GM19239 (cell line): ENCODE measurements around the gene PODN.

ENCODE experiments used
- DNase-seq: peaks from one replicate; pipeline ENCODE4 v3.0.0; 2011; ENCODE audit warnings: low spot score; ENCODE audit not compliant: insufficient read length
- FAIRE-seq: peaks from 2 replicates; lab custom pipeline; 2011; peaks lifted over from hg19 to GRCh38; lab: Jason Lieb, UNC

PODN gene

GRCh38 chr1:53087332-53088285 is 25.6 kb downstream of the PODN start:
- DNase-seq: no peak
- no peak for FAIRE-seq

- FAIRE-seq: no peak
- no peak for DNase-seq
These were observed 26.7 kb downstream of the PODN start for GRCh38 chr1:53088616-53089300.

- DNase-seq (no peak), FAIRE-seq (no peak)
These were observed 27.6 kb downstream of the PODN start for GRCh38 chr1:53089478-53090226.

- FAIRE-seq (no peak), DNase-seq (no peak)
These were observed 28.5 kb downstream of the PODN start for GRCh38 chr1:53090227-53091147.

GRCh38 chr1:53091841-53092645 is 30.0 kb downstream of the PODN start:
- no peak for FAIRE-seq
- no peak for DNase-seq

- no peak for FAIRE-seq
- DNase-seq: no peak
These were observed 30.8 kb downstream of the PODN start for GRCh38 chr1:53092659-53093450.

GRCh38 chr1:53093451-53093754 is 31.4 kb downstream of the PODN start:
- no peak for DNase-seq
- no peak for FAIRE-seq

GRCh38 chr1:53093778-53094532 is 31.9 kb downstream of the PODN start:
- FAIRE-seq (no peak), DNase-seq (no peak)

GRCh38 chr1:53094533-53094919 is 32.5 kb downstream of the PODN start:
- no peak for FAIRE-seq
- no peak for DNase-seq

GRCh38 chr1:53104289-53104913 is 42.4 kb downstream of the PODN start:
- no peak for DNase-seq
- FAIRE-seq: no peak

- no peak for FAIRE-seq
- DNase-seq: no peak
These were observed 45.1 kb downstream of the PODN start for GRCh38 chr1:53107090-53107489.

GRCh38 chr1:53107570-53108322 is 45.7 kb downstream of the PODN start:
- FAIRE-seq: no peak
- no peak for DNase-seq

- FAIRE-seq: no peak
These were observed 46.9 kb downstream of the PODN start for GRCh38 chr1:53108646-53109580.

GRCh38 chr1:53110370-53111072 is 48.5 kb downstream of the PODN start:
- DNase-seq: no peak
- no peak for FAIRE-seq

More at GRCh38 chr1:53108646-53109580, 46.9 kb downstream of the PODN start:
- DNase-seq: no peak

GRCh38 chr1:53111073-53111556 is 49.1 kb downstream of the PODN start:
- no peak for FAIRE-seq

More at GRCh38 chr1:53111073-53111556, 49.1 kb downstream of the PODN start:
- no peak for DNase-seq
